Ammon's horn (tissue), 1 donor: ENCODE measurements around the gene ZDHHC14.
A peak's percentile ranks its signal among the peaks of the same experiment; 100 is the strongest.

ENCODE experiments used
- DNase-seq: peaks from one replicate; pipeline ENCODE4 v3.0.0-alpha.2; 2016; ENCODE audit warnings: low spot score

The ZDHHC14 gene

DNA sequence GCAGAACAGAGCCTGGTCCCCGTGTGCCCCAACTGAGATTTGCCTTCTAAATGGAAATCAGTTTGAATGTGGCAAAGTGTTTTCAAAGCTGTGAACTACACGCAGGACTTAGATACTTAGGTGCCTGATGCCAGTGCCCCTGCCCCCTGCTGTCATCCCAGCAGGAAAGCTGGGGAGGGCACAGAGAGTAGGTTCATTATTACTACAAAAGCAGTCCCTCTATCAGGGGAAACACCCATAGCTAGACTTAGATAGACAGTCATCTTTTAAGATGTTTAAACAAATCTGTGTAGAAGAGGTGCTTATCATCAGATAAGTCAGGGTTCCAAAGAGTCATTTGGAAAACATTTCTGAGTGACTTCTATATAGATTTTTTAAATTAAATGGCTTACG, 287.0 kb downstream of the ZDHHC14 start:
- no peak for DNase-seq

DNA sequence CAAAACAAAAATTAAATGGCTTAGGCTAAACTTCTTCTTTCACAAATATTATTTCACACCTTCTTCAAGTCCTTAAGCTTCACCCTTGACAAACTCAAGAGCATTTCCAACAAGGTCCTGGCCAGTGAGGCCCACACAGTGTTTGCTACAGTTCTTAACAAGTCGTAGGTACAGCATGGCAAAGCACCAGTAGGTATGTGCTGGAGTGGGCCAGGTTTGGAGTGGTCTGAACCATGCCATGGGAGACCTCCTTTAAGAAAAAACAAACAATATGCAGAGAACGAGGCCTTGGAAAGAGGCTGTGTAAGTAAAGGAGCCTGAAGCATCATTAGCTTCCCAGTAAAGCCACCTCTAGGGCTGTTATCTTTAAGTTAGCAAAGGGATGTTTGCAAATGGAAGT, 287.7 kb downstream of the ZDHHC14 start:
- DNase-seq, result no peak

DNA sequence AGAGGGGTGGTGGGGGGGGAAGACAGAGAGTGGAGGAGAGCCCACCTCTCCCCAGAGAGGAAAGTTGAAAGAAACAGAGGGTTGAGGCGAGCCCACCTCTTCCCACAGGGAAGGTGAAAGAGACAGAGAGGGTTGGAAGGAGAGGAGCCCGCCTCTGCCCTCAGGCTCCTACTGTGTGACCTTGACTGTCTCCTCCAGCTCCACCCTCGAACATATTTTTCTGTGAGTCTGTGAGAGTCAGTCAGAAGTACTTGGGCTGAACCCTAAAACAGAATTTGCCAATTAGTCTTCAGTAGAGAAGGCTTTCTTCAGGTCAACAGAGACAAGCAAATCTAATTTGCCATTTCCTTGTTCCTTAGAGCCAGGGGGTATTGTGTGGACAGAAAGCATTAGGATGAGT, 288.3 kb downstream of the ZDHHC14 start:
- DNase-seq, result no peak

DNA sequence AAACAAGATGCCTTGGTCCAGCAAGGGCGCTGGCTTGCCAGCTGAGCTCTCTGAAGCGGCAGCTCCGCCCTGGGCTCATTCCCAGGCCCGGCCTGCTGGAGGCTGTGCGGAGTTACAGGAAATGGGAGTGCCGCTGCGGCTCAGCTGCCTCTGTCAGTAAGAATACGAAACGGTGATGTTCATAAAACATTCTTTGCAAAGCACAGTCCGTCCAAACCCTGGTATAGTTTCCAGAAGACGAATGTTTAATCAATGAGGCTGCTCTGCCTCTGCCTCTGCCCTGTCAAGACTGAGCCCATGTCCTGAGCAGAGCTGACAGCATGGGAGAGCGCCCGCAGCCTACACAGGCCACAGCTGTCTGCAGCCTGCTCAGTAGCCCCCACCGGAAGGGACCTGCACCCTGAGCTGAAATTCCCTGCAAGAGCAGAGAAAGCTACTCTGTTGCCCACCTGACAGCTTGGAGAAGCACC, 288.8 kb downstream of the ZDHHC14 start:
- peak; percentile 73 for DNase-seq

DNA sequence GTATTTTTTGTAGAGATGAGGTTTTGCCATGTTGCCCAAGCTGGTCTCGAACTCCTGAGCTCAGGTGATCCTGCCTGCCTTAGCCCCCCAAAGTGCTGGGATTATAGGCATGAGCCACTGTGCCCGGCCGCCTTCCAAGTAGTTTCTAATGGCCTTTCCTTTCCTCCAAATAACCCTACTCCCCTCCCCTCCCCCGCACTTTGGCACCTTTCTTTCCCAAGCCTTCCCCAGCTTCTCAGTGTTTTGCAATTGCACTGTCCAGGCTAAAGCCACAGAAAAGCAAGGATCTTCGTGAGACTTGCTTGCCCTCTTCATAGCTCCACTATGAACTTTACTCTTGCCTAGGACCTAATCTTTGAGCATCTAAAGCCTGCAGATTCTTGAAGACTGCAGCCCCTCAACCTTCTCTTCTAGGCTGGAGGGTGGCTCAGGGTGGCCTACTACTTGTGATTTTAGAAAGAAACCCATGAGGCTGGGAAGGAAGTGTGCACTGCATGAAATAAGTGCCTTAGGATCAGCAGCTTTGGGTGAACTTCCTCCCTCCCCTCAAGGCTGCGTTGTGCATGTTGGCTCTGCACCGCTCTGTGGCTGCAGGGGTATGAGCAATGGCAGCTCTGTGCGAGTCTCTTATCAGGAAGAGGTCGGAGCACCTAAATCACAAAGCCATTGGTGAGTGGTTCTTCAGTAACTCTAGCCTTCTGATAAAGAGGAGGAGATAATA, 289.6 kb downstream of the ZDHHC14 start:
- DNase-seq, result no peak

DNA sequence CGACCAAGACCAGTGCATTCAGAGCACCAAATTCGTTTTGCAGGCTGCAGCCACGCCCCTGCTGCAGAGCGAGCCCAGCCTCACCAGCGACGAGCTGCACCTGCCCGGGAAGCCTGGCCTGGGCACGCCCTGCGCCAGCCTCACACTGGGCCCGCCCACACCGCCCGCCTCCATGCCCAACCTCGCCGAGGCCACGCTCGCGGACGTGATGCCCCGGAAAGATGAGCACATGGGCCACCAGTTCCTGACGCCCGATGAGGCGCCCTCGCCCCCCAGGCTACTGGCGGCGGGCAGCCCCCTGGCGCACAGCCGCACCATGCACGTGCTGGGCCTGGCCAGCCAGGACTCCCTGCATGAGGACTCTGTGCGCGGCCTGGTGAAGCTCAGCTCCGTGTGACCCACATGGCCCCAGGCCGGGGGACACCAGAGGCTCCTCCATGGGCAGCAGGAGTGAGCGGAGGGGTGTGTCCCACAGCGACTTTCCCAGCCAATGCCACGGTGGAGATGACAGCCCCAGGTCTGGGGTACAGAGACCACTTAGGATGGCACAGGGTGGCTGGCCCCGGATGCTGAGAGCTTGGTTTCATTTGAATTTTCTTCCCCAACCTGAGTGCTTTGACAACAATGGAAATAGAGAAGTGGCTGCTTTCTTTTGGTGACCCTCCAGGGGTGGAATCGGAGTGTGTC, 291.9 kb downstream of the ZDHHC14 start:
- no peak for DNase-seq

DNA sequence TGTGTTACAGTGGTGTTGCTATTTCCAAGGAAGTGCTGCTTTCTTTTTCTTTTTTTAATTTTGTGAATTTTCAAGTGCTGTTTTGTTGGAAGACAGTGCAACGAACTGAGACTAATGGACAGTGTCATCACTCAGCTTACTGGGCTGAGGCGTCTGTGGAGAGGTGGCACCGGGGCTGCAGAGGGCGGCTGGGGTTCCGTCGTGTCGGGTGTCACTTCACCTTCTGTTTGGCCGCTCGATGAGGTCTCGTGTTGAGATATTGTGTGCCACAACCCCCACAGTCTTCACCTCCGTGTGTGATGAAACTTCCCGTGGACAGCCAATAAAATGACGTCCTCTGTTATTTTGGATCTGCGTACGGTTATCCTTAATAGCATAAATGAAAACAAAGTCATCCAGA, 292.6 kb downstream of the ZDHHC14 start:
- DNase-seq, result no peak

DNA sequence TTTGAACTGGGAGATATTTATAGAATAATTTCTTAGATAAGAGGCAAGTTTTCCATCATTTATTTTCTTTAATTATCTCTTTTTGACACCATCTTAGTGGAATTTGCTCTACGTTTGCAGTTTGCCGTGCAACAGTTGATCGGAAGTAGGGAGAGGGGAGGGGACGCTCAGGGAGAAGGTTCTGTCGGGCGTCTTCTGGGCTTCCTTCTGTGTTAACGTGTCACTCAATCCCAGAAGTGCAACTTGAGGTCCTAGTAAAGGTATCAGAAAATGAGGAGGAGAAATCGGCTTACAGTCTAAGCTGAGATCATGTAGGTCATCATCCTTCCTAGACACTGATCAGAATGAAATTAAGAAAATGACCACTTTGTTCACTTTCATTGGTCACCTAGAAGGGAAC, 293.1 kb downstream of the ZDHHC14 start:
- no peak for DNase-seq

DNA sequence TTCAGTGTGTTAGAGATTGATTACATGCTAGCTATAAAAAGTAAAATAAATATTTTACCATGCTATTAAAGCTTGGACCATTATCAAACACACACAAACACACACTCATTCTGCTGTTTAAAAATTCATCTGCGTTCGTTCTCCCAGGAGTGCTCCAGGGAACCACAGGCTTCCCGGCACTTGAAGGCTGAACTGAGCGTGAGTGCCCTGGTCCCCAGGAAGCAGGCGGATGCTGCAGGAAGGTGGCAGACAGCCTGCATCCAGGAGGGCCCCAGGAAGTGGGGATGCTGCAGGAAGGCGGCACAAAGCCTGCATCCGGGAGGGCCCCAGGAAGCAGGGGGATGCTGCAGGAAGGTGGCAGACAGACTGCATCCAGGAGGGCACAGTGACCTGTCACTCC, 294.8 kb downstream of the ZDHHC14 start:
- DNase-seq, result no peak

DNA sequence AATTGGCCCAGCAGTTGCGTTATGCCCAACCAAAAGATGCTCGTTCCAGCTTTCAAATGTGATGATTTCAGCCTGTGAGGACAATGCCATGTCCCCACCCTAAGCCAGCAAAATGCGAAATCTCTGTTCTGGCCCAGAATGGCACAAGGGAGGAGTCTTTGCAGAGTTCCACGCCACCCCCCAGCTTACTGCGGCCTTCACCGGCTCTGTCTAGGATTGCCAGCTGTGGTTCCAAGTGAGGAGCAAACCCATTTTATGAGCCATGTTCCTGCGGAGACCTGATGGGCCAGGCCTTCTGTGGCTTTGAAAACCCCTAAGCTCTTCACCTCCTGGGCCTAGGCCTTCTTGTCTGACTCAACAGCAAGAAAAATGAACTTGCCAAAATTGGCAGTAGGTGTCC, 295.3 kb downstream of the ZDHHC14 start:
- no peak for DNase-seq

DNA sequence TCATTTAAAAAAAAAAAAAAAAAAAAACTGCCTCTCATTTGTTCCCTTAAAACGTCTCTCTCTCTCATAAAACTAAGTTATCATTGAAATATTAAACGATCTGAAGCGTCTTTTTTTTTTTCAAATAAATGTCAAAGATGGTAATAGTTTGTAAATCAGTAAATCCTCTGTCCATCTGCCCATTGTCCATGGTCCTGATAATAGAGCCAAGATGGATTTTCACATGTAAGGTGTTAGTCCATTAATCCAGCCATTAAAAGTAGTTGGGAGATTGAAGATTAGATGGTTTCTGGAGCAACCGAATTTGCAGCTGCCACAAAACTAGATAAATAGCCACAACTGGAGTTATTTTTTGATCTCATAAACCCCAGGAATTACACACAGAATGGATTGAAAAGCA, 296.2 kb downstream of the ZDHHC14 start:
- no peak for DNase-seq

DNA sequence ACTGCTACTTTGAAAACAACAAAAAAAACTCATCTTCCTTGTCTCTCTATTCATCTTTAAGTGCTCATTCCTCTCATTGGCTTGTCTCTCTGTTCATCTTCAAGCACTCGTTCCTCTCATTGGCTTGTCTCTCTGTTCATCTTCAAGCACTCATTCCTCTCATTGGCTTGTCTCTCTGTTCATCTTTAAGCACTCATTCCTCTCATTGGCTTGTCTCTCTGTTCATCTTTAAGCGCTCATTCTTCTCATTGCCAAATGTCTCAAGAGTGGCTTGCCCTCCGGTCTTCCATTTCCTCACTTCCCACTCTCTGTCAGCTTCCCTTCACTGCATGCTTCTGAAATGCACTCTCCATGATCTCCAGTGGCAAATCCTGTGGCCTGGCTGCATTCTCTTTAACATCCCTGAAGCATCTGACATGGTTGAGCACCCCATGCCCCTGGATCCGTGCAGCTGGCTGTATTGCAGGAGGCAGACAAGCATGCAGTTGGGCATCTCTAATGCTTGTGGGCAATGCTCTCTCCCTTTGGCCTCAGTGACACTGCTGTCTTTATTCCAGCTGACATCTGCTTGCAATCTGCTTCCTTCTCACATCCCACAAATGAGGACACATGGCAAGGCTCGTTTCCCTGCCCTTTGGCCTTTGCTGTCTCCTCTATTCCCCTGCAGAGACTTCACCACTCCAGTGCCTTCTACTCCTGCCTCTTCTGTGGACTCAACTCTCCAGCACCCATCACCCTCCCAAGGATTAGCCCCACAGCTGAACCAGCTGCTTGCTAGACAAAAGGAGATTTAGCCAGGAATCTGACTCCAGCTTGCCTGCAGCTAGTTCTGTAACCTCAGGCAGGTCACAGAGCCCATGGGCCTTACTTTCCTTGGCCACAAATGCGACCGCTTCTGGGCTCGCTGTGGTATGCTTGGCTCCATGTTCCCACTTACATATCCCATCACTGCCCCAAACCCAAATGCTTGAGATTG, 298.9 kb downstream of the ZDHHC14 start:
- no peak for DNase-seq

DNA sequence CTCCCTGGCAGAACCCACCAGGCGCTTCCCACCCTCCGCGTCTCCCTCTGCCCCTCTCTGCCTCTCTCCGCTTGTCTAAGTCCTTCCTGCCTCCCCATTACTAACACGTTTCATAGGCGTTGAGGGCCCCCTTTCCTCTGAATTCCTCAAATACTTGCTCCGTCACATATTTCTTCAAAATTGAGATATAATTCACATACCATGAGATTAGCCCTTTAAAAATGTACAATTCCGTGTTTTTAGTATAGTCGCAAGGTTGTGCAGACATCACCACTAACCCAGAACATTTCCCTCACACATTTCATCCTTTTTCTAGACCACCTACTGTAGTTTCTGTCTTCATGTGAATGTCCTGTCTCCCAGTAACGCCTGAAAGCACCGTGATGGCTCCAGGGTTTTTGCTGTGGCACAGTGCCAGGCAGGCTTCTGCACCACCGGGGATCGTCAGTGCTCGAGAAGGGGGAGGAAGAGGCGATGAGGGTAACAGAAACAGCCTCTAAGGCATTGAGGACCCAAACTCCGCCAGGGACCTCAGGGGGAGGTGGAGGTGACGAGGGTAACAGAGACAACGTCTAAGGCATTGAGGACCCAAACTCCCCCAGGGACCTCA, 300.2 kb downstream of the ZDHHC14 start:
- no peak for DNase-seq

DNA sequence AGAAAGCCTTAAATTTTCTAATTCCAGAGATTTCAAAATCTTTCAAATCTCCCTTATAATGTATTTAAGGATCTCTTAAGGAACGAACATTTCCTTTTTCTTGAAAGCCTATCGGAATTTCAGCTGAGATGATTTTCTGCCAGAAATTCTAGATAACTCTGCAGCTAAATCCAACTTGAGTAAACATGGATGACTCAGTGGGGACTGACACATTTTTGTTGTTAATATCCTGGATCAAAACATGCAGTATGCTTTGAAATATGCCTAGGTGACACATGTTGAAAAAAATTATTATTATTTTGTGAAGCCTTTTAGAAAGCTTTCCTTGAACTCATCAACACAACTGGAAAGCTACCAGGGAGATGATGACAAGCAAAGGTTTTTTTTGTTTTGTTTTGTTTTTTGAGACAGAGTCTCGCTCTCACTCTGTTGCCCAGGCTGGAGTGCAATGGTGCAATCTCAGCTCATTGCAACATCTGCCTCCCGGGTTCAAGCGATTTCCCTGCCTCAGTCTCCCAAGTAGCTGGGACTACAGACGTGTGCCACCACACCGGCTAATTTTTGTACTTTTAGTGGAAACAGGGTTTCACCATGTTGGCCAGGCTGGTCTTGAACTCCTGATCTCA, 302.0 kb downstream of the ZDHHC14 start:
- DNase-seq, result no peak

DNA sequence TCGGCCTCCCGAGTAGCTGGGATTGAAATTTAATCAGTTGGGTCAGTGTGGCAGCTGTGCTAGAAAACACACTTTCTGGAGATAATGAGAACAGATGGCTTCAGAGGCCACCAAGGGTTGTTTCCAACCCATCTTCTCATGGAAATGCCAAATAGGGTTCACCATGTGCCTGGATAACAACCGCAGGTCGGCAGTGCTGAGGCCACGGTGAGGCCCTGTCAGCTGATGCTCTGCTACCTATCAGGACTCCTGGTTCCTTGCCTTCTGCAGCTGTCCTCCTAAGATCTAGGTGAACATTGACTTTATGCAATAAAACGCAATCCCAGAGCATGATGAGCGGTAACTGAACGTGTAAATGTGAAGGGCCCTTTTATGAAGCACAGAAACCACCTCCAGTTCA, 302.7 kb downstream of the ZDHHC14 start:
- no peak for DNase-seq

DNA sequence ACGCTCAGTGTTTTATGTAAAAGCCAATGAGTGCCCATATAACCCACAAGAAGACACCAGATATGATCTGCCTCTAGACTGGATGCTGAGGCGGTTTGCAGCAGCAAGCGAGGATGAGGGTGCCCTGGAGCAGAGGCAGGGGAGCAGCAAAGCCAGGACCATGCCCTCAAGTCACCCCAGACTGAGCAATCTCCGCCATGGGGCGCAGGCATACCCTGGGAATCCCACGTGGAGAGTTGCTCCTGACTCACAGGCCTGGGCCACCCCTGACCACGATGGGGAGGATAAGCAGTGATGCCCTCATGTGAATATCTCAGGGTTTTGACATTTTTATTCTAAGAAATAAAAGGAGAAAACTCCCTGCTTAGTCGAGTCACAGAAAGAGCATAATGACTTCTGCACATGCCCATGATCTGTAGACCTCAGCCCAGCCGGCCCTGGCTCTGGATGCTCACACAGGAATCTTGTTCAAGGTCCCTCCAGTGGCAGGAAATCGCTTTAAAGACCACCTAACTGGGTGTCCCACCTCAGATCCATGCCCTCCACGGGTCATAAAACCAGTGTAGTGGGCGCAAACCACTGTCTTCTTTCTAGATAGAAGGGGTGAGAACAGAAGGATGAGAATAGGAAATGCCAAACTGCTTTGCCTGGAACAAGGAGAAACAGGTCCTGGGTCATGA, 303.8 kb downstream of the ZDHHC14 start:
- DNase-seq, result no peak

DNA sequence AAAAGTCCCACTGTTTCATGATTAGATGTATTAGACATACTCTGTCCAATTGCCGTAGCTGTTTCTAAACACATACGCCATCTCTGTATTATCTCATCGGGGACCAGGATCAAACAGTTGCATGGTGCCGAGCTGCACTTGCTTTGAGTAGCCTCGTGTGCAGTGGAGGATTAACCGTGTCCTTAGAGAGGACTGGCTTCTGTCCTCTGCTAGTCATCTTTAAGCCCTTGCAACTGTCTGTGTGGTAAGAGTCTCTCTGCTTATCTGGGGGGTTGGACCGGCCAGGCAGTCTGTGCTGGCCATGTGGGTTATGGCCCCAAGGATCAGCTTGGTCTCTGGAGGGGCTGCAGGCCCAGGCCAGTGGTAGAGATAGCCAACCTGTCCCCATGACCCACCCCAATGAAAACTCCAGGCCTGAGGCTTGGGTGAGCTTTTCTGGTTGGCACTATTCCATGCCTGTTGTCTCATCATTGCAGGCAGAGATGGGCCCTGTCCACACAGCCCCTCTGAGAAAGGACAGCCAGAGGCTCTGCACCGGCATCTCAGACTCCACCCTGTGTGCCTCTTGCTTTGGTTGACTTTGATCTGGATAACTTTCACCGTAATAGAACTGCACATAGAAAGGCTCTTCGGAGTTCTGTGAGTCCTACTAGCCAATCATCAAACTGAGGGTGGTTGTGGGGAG, 304.7 kb downstream of the ZDHHC14 start:
- DNase-seq, result no peak

DNA sequence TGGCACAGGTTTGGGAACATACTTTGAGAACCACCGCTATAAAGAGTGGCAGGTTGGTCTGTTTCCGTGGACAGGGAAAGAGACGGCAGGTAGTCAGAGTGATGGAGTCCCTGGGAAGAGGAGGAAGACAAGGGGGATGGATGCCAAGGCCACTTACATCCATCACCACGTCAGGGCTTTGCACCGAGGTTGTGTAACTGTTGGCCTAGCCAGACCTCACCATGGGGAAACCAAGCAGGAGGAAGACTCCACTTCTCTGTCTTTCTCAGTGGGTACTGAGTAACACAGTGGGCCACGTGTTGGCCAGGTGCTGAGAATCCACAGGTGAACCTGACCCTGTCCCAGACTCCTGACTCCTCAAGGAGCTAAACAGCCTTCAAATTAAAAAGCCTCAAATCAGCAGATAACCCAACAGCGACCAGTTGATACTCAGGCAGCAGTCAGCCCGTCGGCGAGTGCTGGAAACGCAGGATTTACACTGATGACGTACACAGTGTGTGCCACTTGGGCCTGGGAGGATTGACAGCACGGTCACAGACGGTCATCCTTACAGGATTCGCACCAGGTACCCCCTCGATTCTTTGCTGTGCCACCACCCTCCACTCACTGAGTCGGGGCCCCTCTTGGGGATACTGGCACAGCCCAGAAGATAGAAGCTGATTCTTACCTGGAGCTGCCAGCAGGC, 307.4 kb downstream of the ZDHHC14 start:
- no peak for DNase-seq

DNA sequence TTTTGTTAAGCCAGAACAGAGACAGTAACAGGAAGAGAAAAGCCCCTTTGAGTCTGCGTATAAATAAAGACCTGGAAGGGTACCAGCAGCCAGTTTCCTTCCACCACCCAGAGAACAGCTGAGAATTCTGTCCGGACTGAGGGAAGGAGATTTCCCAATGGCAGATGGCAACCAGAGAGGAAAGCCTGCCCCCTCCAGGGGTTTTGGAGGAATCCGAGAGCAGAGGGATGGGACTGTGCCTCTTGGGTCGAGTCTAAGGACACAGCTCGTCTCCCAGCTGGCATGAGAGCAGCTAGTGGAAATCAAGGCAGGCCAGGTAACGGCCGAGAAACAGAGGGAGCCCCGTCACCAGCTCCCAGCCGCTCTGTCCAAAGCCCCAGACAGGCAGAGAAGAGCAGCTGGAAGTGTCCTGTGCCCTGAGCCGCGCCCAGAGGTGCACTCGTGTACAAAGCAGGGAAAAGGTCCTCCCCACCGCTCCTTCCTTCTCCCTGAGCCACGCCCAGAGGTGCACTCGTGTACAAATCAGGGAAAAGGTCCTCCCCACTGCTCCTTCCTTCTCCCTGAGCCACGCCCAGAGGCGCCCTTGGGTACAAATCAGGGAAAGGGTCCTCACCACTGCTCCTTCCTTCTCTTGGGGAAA, 308.1 kb downstream of the ZDHHC14 start:
- no peak for DNase-seq
